H1 (cell line): ENCODE data around the gene DPH5. TPM values are rescaled to one million over a fixed set of nuclear protein-coding genes. Genes with fewer than 3 reads are reported as not detected.
"Not testable (repeated sequence)": the region's sequence is repeated elsewhere in the genome, so short reads cannot be mapped to it uniquely, and the experiment has no call there.

ENCODE experiments used
- CTCF ChIA-PET: fragments of 300-600 bp; sonication (Branson Sonifier 250); formaldehyde crosslinking; loops from one replicate; lab custom pipeline; 2021; ENCODE audit not compliant: partially characterized antibody; lab: Charles Lee
- POLR2A ChIA-PET: fragments of 300-600 bp; sonication (Branson Sonifier 250); formaldehyde crosslinking; loops from one replicate; lab custom pipeline; 2021; ENCODE audit warnings: inconsistent platforms; ENCODE audit not compliant: partially characterized antibody; lab: Charles Lee
- DNase-seq, 2 experiments: peaks; one replicate each; pipeline versions ENCODE4 v3.0.0 to v3.0.0-alpha.2; 2010 to 2022; ENCODE audit warnings: low spot score in 2 of 2, low read depth in 1 of 2, mixed read lengths in 1 of 2
- FAIRE-seq: peaks from 2 replicates; lab custom pipeline; 2011; peaks lifted over from hg19 to GRCh38; lab: Jason Lieb, UNC
- H2AFZ ChIP-seq: 2 replicates; pipeline ENCODE4 v1.8.1; 2012; ENCODE audit warnings: low read length, inconsistent platforms
- H2AK5ac ChIP-seq: 2 replicates; pipeline ENCODE4 v1.6.1; 2013; ENCODE audit warnings: low read depth, low read length
- H2BK120ac ChIP-seq: replicated peaks from 2 replicates; pipeline ENCODE3; 2013; ENCODE audit warnings: low read depth, low read length, inconsistent platforms
- H2BK12ac ChIP-seq: 2 replicates; pipeline ENCODE4 v1.6.1; 2013; ENCODE audit warnings: low read depth, low read length
- H2BK15ac ChIP-seq: 2 replicates; pipeline ENCODE4 v1.6.1; 2013; ENCODE audit warnings: low read length
- H2BK20ac ChIP-seq: 2 replicates; pipeline ENCODE4 v1.6.1; 2013; ENCODE audit warnings: low read length
- H2BK5ac ChIP-seq: 2 replicates; pipeline ENCODE4 v1.6.1; 2013; ENCODE audit warnings: low read depth, low read length
- H3K14ac ChIP-seq: 2 replicates; pipeline ENCODE4 v1.6.1; 2013; ENCODE audit warnings: inconsistent platforms; ENCODE audit not compliant: insufficient read length
- H3K18ac ChIP-seq: 2 replicates; pipeline ENCODE4 v1.6.1; 2013; ENCODE audit warnings: low read length; ENCODE audit errors: extremely low read depth
- H3K23ac ChIP-seq: 2 replicates; pipeline ENCODE4 v1.6.1; 2013; ENCODE audit warnings: inconsistent platforms; ENCODE audit not compliant: insufficient read length
- H3K23me2 ChIP-seq: 2 replicates; pipeline ENCODE4 v1.6.1; 2013; ENCODE audit warnings: low read depth, low read length
- H3K27ac ChIP-seq: 2 replicates; pipeline ENCODE4 v1.6.1; 2011; ENCODE audit warnings: low read depth, low read length, inconsistent platforms
- H3K27me3 ChIP-seq, 4 experiments: replicated peaks in 1 of 4; 1 replicate in 1 of 4; 2 replicates in 3 of 4; pipeline versions ENCODE4 v1.6.1 to v1.8.1; 2011 to 2013; ENCODE audit warnings: low read length in 3 of 4, mild to moderate bottlenecking in 3 of 4, inconsistent platforms in 2 of 4, mixed read lengths in 2 of 4, moderate library complexity in 1 of 4; ENCODE audit not compliant: control insufficient read depth in 3 of 4, insufficient read depth in 3 of 4; ENCODE audit errors: extremely low read depth in 1 of 4
- H3K36me3 ChIP-seq, 4 experiments: 2 replicates each; pipeline versions ENCODE4 v1.6.1 to v1.8.1; 2011 to 2013; ENCODE audit warnings: mild to moderate bottlenecking in 4 of 4, low read length in 3 of 4, moderate library complexity in 2 of 4, control low read depth in 1 of 4, inconsistent platforms in 1 of 4; ENCODE audit not compliant: insufficient read depth in 4 of 4, control insufficient read depth in 2 of 4
- H3K4ac ChIP-seq: replicated peaks from 2 replicates; pipeline ENCODE3; 2013; ENCODE audit warnings: low read length, low read depth, mixed read lengths, inconsistent platforms; ENCODE audit not compliant: insufficient read length
- H3K4me1 ChIP-seq, 4 experiments: replicated peaks in 1 of 4; 1 replicate in 1 of 4; 2 replicates in 3 of 4; pipeline versions ENCODE4 v1.6.1 to v1.8.1; 2011 to 2013; ENCODE audit warnings: low read length in 3 of 4, inconsistent platforms in 2 of 4, mixed read lengths in 1 of 4; ENCODE audit not compliant: insufficient read depth in 4 of 4, control insufficient read depth in 3 of 4
- H3K4me2 ChIP-seq, 2 experiments: 2 replicates each; pipeline versions ENCODE4 v1.6.1 to v1.8.1; 2011 to 2013; ENCODE audit warnings: low read depth in 2 of 2, low read length in 2 of 2, control low read depth in 1 of 2, inconsistent platforms in 1 of 2, mild to moderate bottlenecking in 1 of 2; ENCODE audit not compliant: insufficient read depth in 1 of 2
- H3K4me3 ChIP-seq, 4 experiments: fragments of 200-600, 300-600 bp in 1 of 4; sonication (generic), shearing (Covaris generic), sonication (Bioruptor Twin) in 1 of 4; 2 replicates each; pipeline versions ENCODE4 v1.5.1 to v1.8.1; 2011 to 2016; ENCODE audit warnings: low read length in 4 of 4, low read depth in 3 of 4, control low read depth in 2 of 4, inconsistent platforms in 2 of 4, mild to moderate bottlenecking in 2 of 4, mixed read lengths in 1 of 4, moderate library complexity in 1 of 4; ENCODE audit not compliant: insufficient read depth in 2 of 4; ENCODE audit errors: extremely low read depth in 1 of 4
- H3K56ac ChIP-seq: replicated peaks from 2 replicates; pipeline ENCODE3; 2013; ENCODE audit warnings: low read depth, mild to moderate bottlenecking, mixed read lengths, low read length, inconsistent platforms; ENCODE audit not compliant: insufficient read length
- H3K79me1 ChIP-seq: 2 replicates; pipeline ENCODE4 v1.6.1; 2013; ENCODE audit warnings: low read depth, low read length, control low read depth
- H3K79me2 ChIP-seq, 2 experiments: 2 replicates each; pipeline versions ENCODE4 v1.6.1 to v1.8.1; 2012 to 2013; ENCODE audit warnings: low read length in 2 of 2, mild to moderate bottlenecking in 2 of 2, inconsistent platforms in 1 of 2; ENCODE audit not compliant: insufficient read depth in 2 of 2, control insufficient read depth in 1 of 2
- H3K9ac ChIP-seq, 4 experiments: replicated peaks in 1 of 4; 1 replicate in 1 of 4; 2 replicates in 3 of 4; pipeline versions ENCODE4 v1.6.1 to v1.8.1; 2011 to 2013; ENCODE audit warnings: low read depth in 3 of 4, low read length in 3 of 4, control low read depth in 2 of 4, mild to moderate bottlenecking in 2 of 4, moderate library complexity in 2 of 4, inconsistent platforms in 1 of 4; ENCODE audit errors: extremely low read depth in 1 of 4
- H3K9me3 ChIP-seq, 2 experiments: 2 replicates each; pipeline versions ENCODE4 v1.6.1 to v1.8.1; 2012 to 2013; ENCODE audit warnings: mild to moderate bottlenecking in 2 of 2, moderate library complexity in 2 of 2, control low read depth in 1 of 2, inconsistent platforms in 1 of 2, low read depth in 1 of 2, low read length in 1 of 2, mixed read lengths in 1 of 2; ENCODE audit not compliant: insufficient read depth in 2 of 2
- H4K20me1 ChIP-seq, 2 experiments: replicated peaks in 1 of 2; 2 replicates each; pipeline versions ENCODE3 to v1.8.1; 2011 to 2013; ENCODE audit warnings: inconsistent platforms in 2 of 2, low read length in 2 of 2, mild to moderate bottlenecking in 1 of 2; ENCODE audit not compliant: insufficient read depth in 2 of 2, control insufficient read depth in 1 of 2
- H4K5ac ChIP-seq: 2 replicates; pipeline ENCODE4 v1.6.1; 2013; ENCODE audit warnings: low read length, low read depth, mixed read lengths, inconsistent platforms; ENCODE audit not compliant: insufficient read length
- H4K8ac ChIP-seq: 2 replicates; pipeline ENCODE4 v1.8.0; 2013; ENCODE audit warnings: mild to moderate bottlenecking, moderate library complexity, low read length, inconsistent platforms; ENCODE audit not compliant: insufficient read depth; ENCODE audit errors: extremely low read depth
- H4K91ac ChIP-seq: replicated peaks from 2 replicates; pipeline ENCODE3; 2013; ENCODE audit warnings: low read length, mixed read lengths, inconsistent platforms; ENCODE audit not compliant: insufficient read length
- BRCA1 ChIP-seq: IDR thresholded peaks from 2 replicates; pipeline ENCODE4 v1.6.1; 2012; ENCODE audit warnings: low read depth, low read length, improper control_type of control experiment
- SIX5 ChIP-seq: IDR thresholded peaks from 2 replicates; pipeline ENCODE4 v1.6.1; 2011; ENCODE audit warnings: mild to moderate bottlenecking, low read depth, low read length
- WGBS, 2 experiments: shearing (Covaris generic) in 1 of 2; methylation state at CpG; one replicate each; pipeline versions ENCODE4 v1.1.6 to v1.1.7; 2013 to 2015; ENCODE audit warnings: low lambda C conversion rate in 2 of 2, mixed read lengths in 2 of 2, inconsistent platforms in 1 of 2, low coverage in 1 of 2, missing lambda C conversion rate in 1 of 2; ENCODE audit not compliant: insufficient replicate concordance in 2 of 2, insufficient coverage in 1 of 2, insufficient read length in 1 of 2; ENCODE audit errors: extremely low coverage in 1 of 2, missing lambda C conversion rate in 1 of 2; 5-methylcytosine and 5-hydroxymethylcytosine counted together
- polyA plus RNA-seq, 7 experiments: library from polyadenylated mRNA; depleted of rRNA in 3 of 7; stranded (reverse) in 5 of 7; unstranded in 2 of 7; fragments of >200 nt in 5 of 7; fragments of 200-250 nt in 2 of 7; gene quantifications; 1 replicate in 5 of 7; 2 replicates in 1 of 7; 4 replicates in 1 of 7; pipeline versions ENCODE4 v1.2.1 to v1.2.3, GENCODE V29; 2011 to 2013; ENCODE audit warnings: missing spikeins in 2 of 7, mixed read lengths in 2 of 7
- total RNA-seq: library from RNA; stranded (reverse); fragmentation: NEBNext Ultra II Directional; extraction: Animal tissue kit (Norgen Biotek cat#: 25700); gene quantifications from 2 replicates; pipeline ENCODE4 v1.2.1, GENCODE V29; 2021
- TF ChIP-seq, protein P1 (sequence below): IDR thresholded peaks from 2 replicates; pipeline ENCODE4 v1.6.1; 2012; ENCODE audit warnings: inconsistent platforms

DPH5 gene
- total and polyA plus RNA-seq, 2 of the 8 experiments (the other 6 are each of a cell fraction or from before 2014, with no cell fraction given) = 67.7 to 106 TPM

GRCh38 chr1:101069158-101069557 lies 43.6 kb upstream of the DPH5 start (continued):
- no peak for TF ChIP-seq SIX5
- TF ChIP-seq BRCA1 = no peak
- TF ChIP-seq, protein P1, sequence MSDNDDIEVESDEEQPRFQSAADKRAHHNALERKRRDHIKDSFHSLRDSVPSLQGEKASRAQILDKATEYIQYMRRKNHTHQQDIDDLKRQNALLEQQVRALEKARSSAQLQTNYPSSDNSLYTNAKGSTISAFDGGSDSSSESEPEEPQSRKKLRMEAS = no peak

DNA sequence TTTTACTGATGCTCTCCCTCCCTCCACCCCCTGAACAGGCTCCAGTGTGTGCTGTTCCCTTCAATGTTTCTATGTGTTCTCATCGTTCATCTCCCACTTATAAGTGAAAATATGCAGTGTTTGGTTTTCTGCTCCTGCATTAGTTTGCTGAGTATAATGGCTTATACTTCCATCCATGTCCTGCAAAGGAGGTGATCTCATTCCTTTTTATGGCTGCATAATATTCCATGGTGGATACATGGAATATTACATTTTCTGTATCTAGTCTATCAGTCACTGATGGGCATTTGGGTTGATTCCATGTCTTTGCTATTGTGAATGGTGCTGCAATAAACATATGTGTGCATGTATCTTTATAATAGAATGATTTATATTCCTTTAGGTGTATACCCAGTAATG lies 41.4 kb upstream of the DPH5 start:
- H4K8ac ChIP-seq, H4K91ac ChIP-seq, H3K23ac ChIP-seq, H3K27me3 ChIP-seq, H2BK20ac ChIP-seq, H2BK120ac ChIP-seq, FAIRE-seq, H2AK5ac ChIP-seq, H2BK12ac ChIP-seq, CTCF ChIA-PET, H3K36me3 ChIP-seq, DNase-seq, H3K79me1 ChIP-seq, POLR2A ChIA-PET, H3K9me3 ChIP-seq, H2BK15ac ChIP-seq, H3K23me2 ChIP-seq, H3K9ac ChIP-seq, H3K4me3 ChIP-seq, H3K14ac ChIP-seq, H3K27ac ChIP-seq, H4K5ac ChIP-seq, H3K4me2 ChIP-seq, H3K56ac ChIP-seq, H2AFZ ChIP-seq, H3K4ac ChIP-seq, H2BK5ac ChIP-seq, H3K18ac ChIP-seq, H3K4me1 ChIP-seq, H3K79me2 ChIP-seq, H4K20me1 ChIP-seq: not testable (repeated sequence)
- WGBS, 2 experiments = 83% methylated on average over 1 of the region's 1 CpG; no CpG with 5 or more reads in 1 of the 2 experiments
